Measurements from ENCODE around the gene TEX13D. TPM values are rescaled to one million over a fixed set of nuclear protein-coding genes. Genes with fewer than 3 reads are reported as not detected.

TEX13D gene
- total RNA-seq, 1 experiment from 2014 or later, result 0.15 TPM

DNA sequence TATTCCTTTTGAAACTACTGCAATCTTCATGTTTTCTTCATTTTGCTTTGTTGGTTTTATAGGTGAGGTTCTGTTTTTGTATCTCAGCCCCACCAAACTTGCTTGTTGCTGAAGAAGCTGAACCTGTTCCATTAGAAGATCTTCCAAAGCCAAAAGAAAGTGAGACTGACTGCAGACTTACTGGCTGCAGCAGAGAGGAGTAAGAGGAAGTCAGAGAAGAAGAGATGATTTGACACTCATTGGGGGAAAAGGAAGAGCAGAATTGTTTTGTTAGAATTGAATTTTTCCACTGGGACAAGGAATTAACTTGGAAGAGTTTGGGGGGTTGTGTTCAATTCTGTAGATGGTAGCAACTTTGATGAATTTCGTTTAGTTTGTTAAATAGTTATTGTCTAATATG lies 3.1 kb downstream of the TEX13D start (continued):
- TF ChIP-seq, protein P1, sequence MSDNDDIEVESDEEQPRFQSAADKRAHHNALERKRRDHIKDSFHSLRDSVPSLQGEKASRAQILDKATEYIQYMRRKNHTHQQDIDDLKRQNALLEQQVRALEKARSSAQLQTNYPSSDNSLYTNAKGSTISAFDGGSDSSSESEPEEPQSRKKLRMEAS (IDR thresholded peaks at IDR 0.05), result no peak
- no peak for TF ChIP-seq TCF7L2 (IDR thresholded peaks at IDR 0.05; ENCODE audit: borderline replicate concordance, extremely low read depth, insufficient read depth, insufficient read length)
- TF ChIP-seq, protein P2, sequence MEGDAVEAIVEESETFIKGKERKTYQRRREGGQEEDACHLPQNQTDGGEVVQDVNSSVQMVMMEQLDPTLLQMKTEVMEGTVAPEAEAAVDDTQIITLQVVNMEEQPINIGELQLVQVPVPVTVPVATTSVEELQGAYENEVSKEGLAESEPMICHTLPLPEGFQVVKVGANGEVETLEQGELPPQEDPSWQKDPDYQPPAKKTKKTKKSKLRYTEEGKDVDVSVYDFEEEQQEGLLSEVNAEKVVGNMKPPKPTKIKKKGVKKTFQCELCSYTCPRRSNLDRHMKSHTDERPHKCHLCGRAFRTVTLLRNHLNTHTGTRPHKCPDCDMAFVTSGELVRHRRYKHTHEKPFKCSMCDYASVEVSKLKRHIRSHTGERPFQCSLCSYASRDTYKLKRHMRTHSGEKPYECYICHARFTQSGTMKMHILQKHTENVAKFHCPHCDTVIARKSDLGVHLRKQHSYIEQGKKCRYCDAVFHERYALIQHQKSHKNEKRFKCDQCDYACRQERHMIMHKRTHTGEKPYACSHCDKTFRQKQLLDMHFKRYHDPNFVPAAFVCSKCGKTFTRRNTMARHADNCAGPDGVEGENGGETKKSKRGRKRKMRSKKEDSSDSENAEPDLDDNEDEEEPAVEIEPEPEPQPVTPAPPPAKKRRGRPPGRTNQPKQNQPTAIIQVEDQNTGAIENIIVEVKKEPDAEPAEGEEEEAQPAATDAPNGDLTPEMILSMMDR (IDR thresholded peaks at IDR 0.05 in 2 of 3, conservative IDR thresholded peaks at IDR 0.05 in 1 of 3; ENCODE audit: borderline replicate concordance in 1 of 3, insufficient read depth in 1 of 3, low read depth in 2 of 3, low read length in 2 of 3), result no peak
- TF ChIP-seq ZFX (IDR thresholded peaks at IDR 0.05), result no peak

DNA sequence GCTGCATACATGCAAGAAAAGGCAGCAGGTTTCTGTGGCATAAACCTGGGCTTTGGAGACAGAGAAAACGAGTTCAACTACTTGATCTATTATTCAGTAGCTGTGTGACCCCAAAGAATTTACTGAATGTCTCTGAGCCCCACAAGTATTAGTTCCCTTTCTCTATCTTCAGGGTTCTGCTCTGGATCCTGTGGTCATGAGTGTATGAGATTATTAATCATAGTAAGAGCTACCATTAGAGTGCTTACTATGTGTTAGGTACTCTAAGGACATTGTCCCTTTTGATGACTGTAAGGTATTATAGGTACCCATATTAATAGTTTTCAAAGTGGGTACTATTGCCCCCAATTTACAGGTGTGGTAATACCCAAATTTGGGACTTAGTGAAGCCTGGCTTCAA lies 5.5 kb downstream of the TEX13D start:
- no peaks in the 10 kb centered on the region for H3K36me3 ChIP-seq (ENCODE audit: control insufficient read depth in 1 of 2, insufficient read depth in 2 of 2, low read length in 2 of 2)
- no peak overlapping the region for H3K4me3 ChIP-seq (replicated peaks in 1 of 2; ENCODE audit: low read depth in 1 of 2, low read length in 2 of 2)
- RAD21 ChIA-PET (ENCODE audit: low non-redundant PET in 1 of 2, low total read pairs in 2 of 2, uncharacterized antibody in 2 of 2, unreplicated experiment in 2 of 2), result no interaction called here
- POLR2A ChIA-PET, result no interaction called here
- H3K9me3 ChIP-seq (ENCODE audit: control insufficient read depth in 1 of 2, insufficient read depth in 1 of 2, low read depth in 1 of 2, low read length in 2 of 2), result no peaks in the 10 kb centered on the region
- no peak overlapping the region for H3K4me2 ChIP-seq (ENCODE audit: low read length)
- no peaks in the 10 kb centered on the region for H3K4me1 ChIP-seq (ENCODE audit: control insufficient read depth in 1 of 2, insufficient read depth in 2 of 2, low read length in 2 of 2)
- H3K9ac ChIP-seq (ENCODE audit: low read length), result no peak overlapping the region
- no TSS peak for BruUV-seq (replicated peaks)
- ATAC-seq (no peak), DNase-seq (ENCODE audit: low read depth, low spot score) (no peak)
- H3K79me2 ChIP-seq (ENCODE audit: insufficient read depth, low read length), result no peaks in the 10 kb centered on the region
- H3K27me3 ChIP-seq (ENCODE audit: insufficient read depth, low read length), result no peaks in the 10 kb centered on the region; the same call in 1 of the 2 replicates
- no peaks in the 10 kb centered on the region for H4K20me1 ChIP-seq (ENCODE audit: insufficient read depth)
- intact Hi-C loops (cut with micrococcal nuclease), result no loop called here
- no peak overlapping the region for H3K27ac ChIP-seq (ENCODE audit: low read depth, low read length)
- no peak for TF ChIP-seq ELF1 (IDR thresholded peaks at IDR 0.05; ENCODE audit: borderline replicate concordance, low read depth)
- TF ChIP-seq CBX3 (IDR thresholded peaks at IDR 0.05; ENCODE audit: low read depth), result no peak
- TF ChIP-seq SIN3A (IDR thresholded peaks at IDR 0.05; ENCODE audit: low read depth), result no peak
- no peak for TF ChIP-seq EZH2phosphoT487 (IDR thresholded peaks at IDR 0.05; ENCODE audit: borderline replicate concordance)
- no peak for TF ChIP-seq YY1 (IDR thresholded peaks at IDR 0.05; ENCODE audit: extremely low read depth, insufficient replicate concordance, low read depth, low read length)
- no peak for TF ChIP-seq FOSL1 (IDR thresholded peaks at IDR 0.05; ENCODE audit: low read depth)
- no peak for TF ChIP-seq SRF (IDR thresholded peaks at IDR 0.05; ENCODE audit: low read depth)
- no peak for TF ChIP-seq CEBPB (IDR thresholded peaks at IDR 0.05; ENCODE audit: low read depth)
- no peak for TF ChIP-seq ZFX (IDR thresholded peaks at IDR 0.05)
- no peak for TF ChIP-seq EZH2 (IDR thresholded peaks at IDR 0.05)
- TF ChIP-seq POLR2A (IDR thresholded peaks at IDR 0.05; ENCODE audit: borderline replicate concordance, extremely low read depth, insufficient read depth, insufficient read length), result no peak
- TF ChIP-seq, protein P1 (IDR thresholded peaks at IDR 0.05), result no peak
- TF ChIP-seq JUND (IDR thresholded peaks at IDR 0.05), result no peak
- no peak for TF ChIP-seq POLR2AphosphoS5 (IDR thresholded peaks at IDR 0.05; ENCODE audit: low read depth, low read length)
- TF ChIP-seq SP1 (IDR thresholded peaks at IDR 0.05; ENCODE audit: low read depth), result no peak
- no peak for TF ChIP-seq ZNF274 (IDR thresholded peaks at IDR 0.05; ENCODE audit: low read depth, low read length)
- TF ChIP-seq, protein P3, sequence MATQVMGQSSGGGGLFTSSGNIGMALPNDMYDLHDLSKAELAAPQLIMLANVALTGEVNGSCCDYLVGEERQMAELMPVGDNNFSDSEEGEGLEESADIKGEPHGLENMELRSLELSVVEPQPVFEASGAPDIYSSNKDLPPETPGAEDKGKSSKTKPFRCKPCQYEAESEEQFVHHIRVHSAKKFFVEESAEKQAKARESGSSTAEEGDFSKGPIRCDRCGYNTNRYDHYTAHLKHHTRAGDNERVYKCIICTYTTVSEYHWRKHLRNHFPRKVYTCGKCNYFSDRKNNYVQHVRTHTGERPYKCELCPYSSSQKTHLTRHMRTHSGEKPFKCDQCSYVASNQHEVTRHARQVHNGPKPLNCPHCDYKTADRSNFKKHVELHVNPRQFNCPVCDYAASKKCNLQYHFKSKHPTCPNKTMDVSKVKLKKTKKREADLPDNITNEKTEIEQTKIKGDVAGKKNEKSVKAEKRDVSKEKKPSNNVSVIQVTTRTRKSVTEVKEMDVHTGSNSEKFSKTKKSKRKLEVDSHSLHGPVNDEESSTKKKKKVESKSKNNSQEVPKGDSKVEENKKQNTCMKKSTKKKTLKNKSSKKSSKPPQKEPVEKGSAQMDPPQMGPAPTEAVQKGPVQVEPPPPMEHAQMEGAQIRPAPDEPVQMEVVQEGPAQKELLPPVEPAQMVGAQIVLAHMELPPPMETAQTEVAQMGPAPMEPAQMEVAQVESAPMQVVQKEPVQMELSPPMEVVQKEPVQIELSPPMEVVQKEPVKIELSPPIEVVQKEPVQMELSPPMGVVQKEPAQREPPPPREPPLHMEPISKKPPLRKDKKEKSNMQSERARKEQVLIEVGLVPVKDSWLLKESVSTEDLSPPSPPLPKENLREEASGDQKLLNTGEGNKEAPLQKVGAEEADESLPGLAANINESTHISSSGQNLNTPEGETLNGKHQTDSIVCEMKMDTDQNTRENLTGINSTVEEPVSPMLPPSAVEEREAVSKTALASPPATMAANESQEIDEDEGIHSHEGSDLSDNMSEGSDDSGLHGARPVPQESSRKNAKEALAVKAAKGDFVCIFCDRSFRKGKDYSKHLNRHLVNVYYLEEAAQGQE (IDR thresholded peaks at IDR 0.05; ENCODE audit: low read depth), result no peak
- TF ChIP-seq RAD21 (IDR thresholded peaks at IDR 0.05; ENCODE audit: low read depth), result no peak
- H2AFZ ChIP-seq (ENCODE audit: low read depth, low read length, poor library complexity, severe bottlenecking), result no peak overlapping the region
- no peaks in the 10 kb centered on the region for H3K9me2 ChIP-seq (ENCODE audit: insufficient read depth)
- CTCF ChIA-PET, result no interaction called here
